Gastrocnemius medialis (tissue), 4 donors: ENCODE results near the gene BCL2A1. TPM values are rescaled to one million over a fixed set of nuclear protein-coding genes. Genes with fewer than 3 reads are reported as not detected.
"Not testable (repeated sequence)": the region's sequence is repeated elsewhere in the genome, so short reads cannot be mapped to it uniquely, and the experiment has no call there.

Experiments used
- ATAC-seq, 2 donors: fragments of 150-250 bp; one replicate each; pipeline ENCODE4 v1.9.1; 2016
- DNase-seq, 2 donors: peaks; one replicate each; pipeline ENCODE4 v3.0.0-alpha.2; 2019
- H3K27ac ChIP-seq, 4 donors: fragments of 200-600 bp; sonication (generic); 1 replicate in 1 of 4; 2 replicates in 3 of 4; pipeline ENCODE4 v1.5.1; 2016 to 2018; ENCODE audit warnings: mild to moderate bottlenecking in 2 of 4, moderate library complexity in 1 of 4
- H3K27me3 ChIP-seq, 3 donors: fragments of 200-600 bp; sonication (generic) in 2 of 3; 1 replicate in 1 of 3; 2 replicates in 2 of 3; pipeline versions ENCODE4 v1.5.1 to v1.6.0; 2016 to 2019; ENCODE audit warnings: mild to moderate bottlenecking in 1 of 3, moderate library complexity in 1 of 3
- H3K36me3 ChIP-seq, 2 donors: fragments of 200-600 bp; sonication (generic) in 1 of 2; one replicate each; pipeline ENCODE4 v1.5.1; 2017 to 2018
- H3K4me1 ChIP-seq, 2 donors: fragments of 200-600 bp; sonication (generic) in 1 of 2; one replicate each; pipeline ENCODE4 v1.5.1; 2016 to 2017; ENCODE audit warnings: mild to moderate bottlenecking in 2 of 2
- H3K4me3 ChIP-seq, 4 donors: fragments of 200-600 bp; sonication (generic) in 3 of 4; 1 replicate in 1 of 4; 2 replicates in 3 of 4; pipeline ENCODE4 v1.5.1; 2016 to 2019; ENCODE audit warnings: mild to moderate bottlenecking in 2 of 4
- H3K9me3 ChIP-seq, 3 donors: fragments of 200-600 bp; sonication (generic) in 2 of 3; 1 replicate in 1 of 3; 2 replicates in 2 of 3; pipeline ENCODE4 v1.5.1; 2016 to 2019
- POLR2A ChIP-seq, 2 donors: fragments of 450-650 bp; IDR thresholded peaks; one replicate each; pipeline ENCODE4 v1.6.1; 2017; ENCODE audit warnings: antibody characterized with exemption in 2 of 2, mild to moderate bottlenecking in 2 of 2, moderate library complexity in 2 of 2
- in situ Hi-C, 4 donors: fragments of 200-750 bp; cut with MboI; loops; one replicate each; pipeline versions ENCODE4 v1.15.0 to v1.8.0; 2017; ENCODE audit warnings: low sequenced_read_pairs in 4 of 4
- intact Hi-C: fragments of 100-400 bp; cut with DNase I; formaldehyde crosslinking; loops from one replicate; pipeline ENCODE4 v1.15.1; 2023; ENCODE audit warnings: low total_unique reads
- total RNA-seq, 4 donors: library from RNA; depleted of rRNA; stranded (reverse); fragments of >200 nt; gene quantifications; one replicate each; pipeline versions ENCODE4 v1.1.0 to v1.2.3, GENCODE V29; 2016
- TF ChIP-seq, protein P1 (sequence below), 5 experiments: fragments of 450-650 bp in 3 of 5; fragments of 200-600 bp in 2 of 5; sonication (generic) in 2 of 5; IDR thresholded peaks in 4 of 5; conservative IDR thresholded peaks in 1 of 5; 1 replicate in 4 of 5; 2 replicates in 1 of 5; pipeline ENCODE4 v1.5.1; 2016 to 2019; ENCODE audit warnings: antibody characterized with exemption in 5 of 5, mild to moderate bottlenecking in 3 of 5, moderate library complexity in 3 of 5

Gene BCL2A1
- total RNA-seq, 4 donors from 2014 or later, result 3.8 TPM; not detected in 3

DNA sequence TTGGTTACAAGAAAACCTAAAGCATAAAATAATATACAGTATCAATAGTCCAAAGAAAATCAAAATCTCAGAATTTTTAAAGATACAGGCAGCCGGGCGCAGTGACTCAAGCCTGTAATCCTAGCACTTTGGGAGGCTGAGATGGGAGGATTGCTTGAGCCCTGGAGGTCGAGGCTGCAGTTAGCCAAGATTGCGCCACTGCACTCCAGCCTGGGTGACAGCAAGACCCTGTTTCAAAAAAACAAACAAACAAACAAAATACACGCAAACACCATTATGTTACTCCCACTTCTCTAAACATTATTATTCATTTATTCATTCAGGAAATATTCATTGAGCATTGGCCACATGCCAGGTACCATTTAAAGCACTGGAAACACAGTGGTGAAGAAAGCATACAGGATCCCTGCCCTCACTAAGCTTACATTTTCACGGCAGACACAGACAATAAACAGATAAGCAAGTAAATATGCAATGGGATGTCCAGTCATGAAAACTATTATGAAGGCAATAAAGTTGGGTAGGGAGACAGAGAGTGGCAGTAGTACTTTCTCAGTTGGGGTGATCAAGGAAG lies 6.7 kb downstream of the BCL2A1 start:
- H3K27me3 ChIP-seq, result no peaks in the 10 kb centered on the region
- intact Hi-C loops (no loop called here), in situ Hi-C loops (no loop called here)
- H3K4me1 ChIP-seq, result no peaks in the 10 kb centered on the region
- DNase-seq (no peak), ATAC-seq (no peak)
- no peaks in the 10 kb centered on the region for H3K9me3 ChIP-seq
- TF ChIP-seq, protein P1, sequence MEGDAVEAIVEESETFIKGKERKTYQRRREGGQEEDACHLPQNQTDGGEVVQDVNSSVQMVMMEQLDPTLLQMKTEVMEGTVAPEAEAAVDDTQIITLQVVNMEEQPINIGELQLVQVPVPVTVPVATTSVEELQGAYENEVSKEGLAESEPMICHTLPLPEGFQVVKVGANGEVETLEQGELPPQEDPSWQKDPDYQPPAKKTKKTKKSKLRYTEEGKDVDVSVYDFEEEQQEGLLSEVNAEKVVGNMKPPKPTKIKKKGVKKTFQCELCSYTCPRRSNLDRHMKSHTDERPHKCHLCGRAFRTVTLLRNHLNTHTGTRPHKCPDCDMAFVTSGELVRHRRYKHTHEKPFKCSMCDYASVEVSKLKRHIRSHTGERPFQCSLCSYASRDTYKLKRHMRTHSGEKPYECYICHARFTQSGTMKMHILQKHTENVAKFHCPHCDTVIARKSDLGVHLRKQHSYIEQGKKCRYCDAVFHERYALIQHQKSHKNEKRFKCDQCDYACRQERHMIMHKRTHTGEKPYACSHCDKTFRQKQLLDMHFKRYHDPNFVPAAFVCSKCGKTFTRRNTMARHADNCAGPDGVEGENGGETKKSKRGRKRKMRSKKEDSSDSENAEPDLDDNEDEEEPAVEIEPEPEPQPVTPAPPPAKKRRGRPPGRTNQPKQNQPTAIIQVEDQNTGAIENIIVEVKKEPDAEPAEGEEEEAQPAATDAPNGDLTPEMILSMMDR (IDR thresholded peaks at IDR 0.05 in 4 of 5, conservative IDR thresholded peaks at IDR 0.05 in 1 of 5), result no peak
- TF ChIP-seq POLR2A (IDR thresholded peaks at IDR 0.05), result no peak
- no peak overlapping the region for H3K27ac ChIP-seq
- no peaks in the 10 kb centered on the region for H3K36me3 ChIP-seq
- H3K4me3 ChIP-seq, result no peak overlapping the region

DNA sequence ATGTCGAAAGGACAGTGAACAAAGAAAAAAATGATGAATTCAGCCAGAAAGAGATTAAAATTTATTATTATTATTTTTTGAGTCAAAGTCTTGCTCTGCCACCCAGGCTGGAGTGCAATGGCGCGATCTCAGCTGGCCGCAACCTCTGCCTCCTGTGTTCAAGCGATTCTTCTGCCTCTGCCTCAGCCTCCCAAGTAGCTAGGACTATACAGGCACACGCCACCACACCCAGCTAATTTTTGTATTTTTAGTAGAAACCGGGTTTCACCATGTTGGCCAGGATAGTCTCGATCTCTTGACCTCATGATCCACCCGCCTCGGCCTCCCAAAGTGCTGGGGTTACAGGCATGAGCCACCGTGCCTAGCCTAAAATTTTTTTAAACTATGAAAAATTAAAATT lies 8.1 kb downstream of the BCL2A1 start:
- H3K4me1 ChIP-seq, H3K9me3 ChIP-seq, H3K27ac ChIP-seq, intact Hi-C loops, DNase-seq, ATAC-seq, H3K27me3 ChIP-seq, H3K4me3 ChIP-seq, H3K36me3 ChIP-seq, in situ Hi-C loops: not testable (repeated sequence)

DNA sequence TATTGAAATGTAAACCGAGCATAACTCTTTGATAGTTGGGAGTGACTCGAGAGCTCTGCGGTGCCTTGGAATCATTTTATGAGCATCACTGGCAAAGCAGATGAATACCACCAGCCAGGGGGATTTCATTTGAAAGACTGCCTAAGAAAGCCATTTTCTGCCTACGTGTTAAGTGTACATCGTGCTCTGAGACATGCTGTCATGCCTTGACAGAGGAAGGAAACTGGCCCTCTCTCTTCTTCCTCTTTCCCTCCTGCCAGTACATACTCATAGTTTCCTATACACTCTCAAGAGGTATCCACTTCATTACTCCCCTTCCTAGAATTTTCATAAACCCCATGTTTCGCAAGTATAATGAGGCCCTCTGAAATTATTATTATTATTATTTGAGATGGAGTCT lies 8.8 kb downstream of the BCL2A1 start:
- H3K27me3 ChIP-seq, result no peaks in the 10 kb centered on the region
- in situ Hi-C loops, result no loop called here
- ATAC-seq, result no peak

DNA sequence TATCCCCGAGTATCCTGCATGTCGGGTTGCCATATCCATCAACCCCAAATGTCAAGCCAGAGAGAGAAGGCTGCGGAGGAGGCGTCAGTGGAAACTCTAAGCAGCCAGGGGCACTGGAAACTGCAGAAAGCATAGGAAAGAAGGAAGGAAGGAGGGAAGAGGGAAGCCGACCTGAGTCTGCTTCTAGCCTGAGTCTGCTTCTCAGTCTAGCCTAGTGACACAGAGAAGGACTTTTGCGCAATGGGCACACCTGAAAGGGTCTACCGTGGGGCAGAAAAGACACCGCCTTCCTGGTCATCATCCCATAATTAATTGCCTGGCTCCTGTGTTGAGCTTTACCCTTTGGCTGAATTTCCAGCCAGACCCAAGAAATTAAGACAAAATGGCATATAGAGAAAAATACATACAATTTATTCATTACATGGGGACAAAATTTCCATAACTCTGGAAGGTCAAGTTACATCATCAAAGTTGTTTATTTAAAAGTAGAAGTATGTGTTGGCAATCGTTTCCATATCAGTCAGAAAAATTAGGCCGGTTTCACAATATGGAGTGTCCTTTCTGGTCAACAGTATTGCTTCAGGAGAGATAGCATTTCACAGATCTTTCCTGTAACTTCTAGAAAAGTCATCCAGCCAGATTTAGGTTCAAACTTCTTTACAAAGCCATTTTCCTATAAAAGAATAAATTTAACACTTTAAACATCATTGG lies 10.3 kb downstream of the BCL2A1 start:
- TF ChIP-seq, protein P1 (IDR thresholded peaks at IDR 0.05 in 4 of 5, conservative IDR thresholded peaks at IDR 0.05 in 1 of 5), result no peak
- no peak for TF ChIP-seq POLR2A (IDR thresholded peaks at IDR 0.05)
- Histone ChIP-seq H3K27me3 (no peaks in the 10 kb centered on the region), H3K27ac (no peak overlapping the region), H3K4me3 (no peak overlapping the region), H3K9me3 (no peaks in the 10 kb centered on the region), H3K36me3 (no peaks in the 10 kb centered on the region), H3K4me1 (no peaks in the 10 kb centered on the region)
- intact Hi-C loops (no loop called here), in situ Hi-C loops (no loop called here)
- DNase-seq (no peak), ATAC-seq (no peak)

More for the DNA sequence above, 8.8 kb downstream of the BCL2A1 start:
- no peak for DNase-seq
- Histone ChIP-seq H3K9me3 (no peaks in the 10 kb centered on the region), H3K27ac (no peak overlapping the region), H3K4me1 (no peaks in the 10 kb centered on the region), H3K4me3 (no peak overlapping the region), H3K36me3 (no peaks in the 10 kb centered on the region)
- TF ChIP-seq POLR2A (IDR thresholded peaks at IDR 0.05), result no peak
- TF ChIP-seq, protein P1 (IDR thresholded peaks at IDR 0.05 in 4 of 5, conservative IDR thresholded peaks at IDR 0.05 in 1 of 5), result no peak
- intact Hi-C loops, result no loop called here

DNA sequence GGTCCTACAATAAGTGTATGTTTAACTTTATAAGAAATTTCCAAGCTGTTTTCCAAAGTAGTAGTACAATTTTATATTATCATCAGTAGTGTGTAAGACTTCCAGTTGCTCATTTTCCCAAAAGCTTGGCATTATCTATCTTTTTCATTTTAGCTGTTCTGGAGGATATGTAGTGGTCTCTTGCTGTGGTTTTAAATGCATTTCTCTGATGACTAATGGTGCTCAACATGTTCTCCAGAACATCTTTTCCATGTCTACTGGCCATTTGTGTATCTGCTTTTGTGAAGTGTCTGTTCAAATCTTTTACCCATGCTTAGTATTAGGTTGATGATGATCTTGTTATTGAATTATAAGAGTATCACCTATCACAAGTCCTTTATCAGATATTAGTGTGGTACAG lies 13.3 kb downstream of the BCL2A1 start:
- Histone ChIP-seq H3K36me3 (no peaks in the 10 kb centered on the region), H3K27me3 (no peaks in the 10 kb centered on the region), H3K9me3 (no peaks in the 10 kb centered on the region), H3K4me1 (no peaks in the 10 kb centered on the region), H3K4me3 (no peak overlapping the region), H3K27ac (no peak overlapping the region)
- intact Hi-C loops, result no loop called here
- no peak for ATAC-seq
- TF ChIP-seq, protein P1 (IDR thresholded peaks at IDR 0.05 in 4 of 5, conservative IDR thresholded peaks at IDR 0.05 in 1 of 5), result no peak
- TF ChIP-seq POLR2A (IDR thresholded peaks at IDR 0.05), result no peak
- in situ Hi-C loops, result no loop called here
- no peak for DNase-seq
